Naive B cell (primary cell): ENCODE results near the gene TMEM190. TPM values are rescaled to one million over a fixed set of nuclear protein-coding genes. Genes with fewer than 3 reads are reported as not detected.

Experiments used
- ATAC-seq, 2 donors: fragments of 150-1000 bp; cut with Tn5 transposase; 2 replicates each; pipeline ENCODE4 v1.10.0; 2021; ENCODE audit warnings: low read depth in 2 of 2, mild to moderate bottlenecking in 2 of 2, moderate library complexity in 2 of 2
- DNase-seq: peaks from one replicate; pipeline ENCODE4 v3.0.0; 2022
- H3K27ac Mint-ChIP-seq, 6 donors: one replicate each; pipeline ENCODE4 v1.8.0; 2020 to 2022; ENCODE audit warnings: mild to moderate bottlenecking in 6 of 6, mixed read lengths in 6 of 6, moderate library complexity in 5 of 6, inconsistent platforms in 2 of 6
- H3K27me3 Mint-ChIP-seq, 3 donors: one replicate each; pipeline ENCODE4 v1.8.0; 2021 to 2022; ENCODE audit warnings: mixed read lengths in 3 of 3, mild to moderate bottlenecking in 1 of 3
- H3K36me3 Mint-ChIP-seq, 2 donors: one replicate each; pipeline ENCODE4 v1.8.0; 2020 to 2022; ENCODE audit warnings: mixed read lengths in 2 of 2, inconsistent platforms in 1 of 2, mild to moderate bottlenecking in 1 of 2
- H3K4me1 Mint-ChIP-seq, 3 donors: one replicate each; pipeline ENCODE4 v1.8.0; 2020 to 2022; ENCODE audit warnings: mixed read lengths in 3 of 3, inconsistent platforms in 1 of 3, mild to moderate bottlenecking in 1 of 3, moderate library complexity in 1 of 3
- H3K4me3 Mint-ChIP-seq, 8 donors: one replicate each; pipeline ENCODE4 v1.8.0; 2020 to 2022; ENCODE audit warnings: mild to moderate bottlenecking in 8 of 8, mixed read lengths in 8 of 8, moderate library complexity in 8 of 8, inconsistent platforms in 2 of 8
- H3K9me3 Mint-ChIP-seq, 7 donors: one replicate each; pipeline ENCODE4 v1.8.0; 2020 to 2022; ENCODE audit warnings: mixed read lengths in 7 of 7, mild to moderate bottlenecking in 5 of 7, inconsistent platforms in 2 of 7, moderate library complexity in 1 of 7
- polyA plus RNA-seq, 6 donors: library from polyadenylated mRNA; unstranded; fragments of 300-500 nt; fragmentation: Illumina TruSeq; gene quantifications; one replicate each; pipeline ENCODE4 v1.2.3, GENCODE V29; 2021; ENCODE audit warnings: low read depth in 6 of 6

TMEM190 gene
- polyA plus RNA-seq, 6 donors from 2014 or later: not detected

DNA sequence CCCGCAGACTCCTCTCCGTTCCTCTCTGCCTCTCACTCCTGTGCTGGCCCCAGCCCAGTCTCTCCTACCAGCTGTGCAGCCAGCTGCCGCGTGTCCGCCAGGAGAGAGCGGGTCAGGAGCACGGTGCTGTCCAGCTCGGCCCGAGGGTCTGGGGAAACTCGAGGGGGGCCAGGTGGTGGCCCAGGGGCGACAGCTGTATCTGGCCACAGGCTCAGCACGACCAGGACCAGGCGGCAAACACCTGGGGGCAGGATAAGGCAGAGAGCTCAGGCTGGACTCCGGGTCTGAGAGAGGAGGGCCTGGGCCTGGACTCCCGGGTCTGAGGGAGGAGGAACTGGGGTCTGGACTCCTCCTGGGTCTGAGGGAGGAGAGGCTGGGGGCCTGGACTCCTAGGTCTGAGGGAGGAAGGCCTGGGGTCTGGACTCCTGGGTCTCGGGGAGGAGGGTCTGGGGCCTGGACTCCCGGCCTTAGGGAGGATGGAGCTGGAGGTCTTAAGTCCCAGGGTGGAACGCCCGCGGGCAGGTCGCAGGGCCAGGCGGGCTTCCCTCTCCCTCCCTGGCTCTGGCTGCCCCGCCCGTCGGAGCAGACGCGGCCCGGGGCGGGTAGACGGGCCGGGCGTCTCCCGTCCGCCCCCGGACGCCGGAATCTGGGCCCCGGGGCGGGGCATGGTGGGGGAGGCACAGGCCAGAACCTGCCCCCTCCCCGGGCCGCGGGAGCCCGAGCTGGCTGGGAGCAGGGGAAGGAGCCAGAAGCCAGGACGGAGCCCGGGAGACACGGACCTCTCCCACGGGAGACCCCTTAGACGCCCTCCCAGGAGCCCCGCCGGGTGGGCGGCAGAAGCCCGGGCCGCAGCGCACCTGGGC lies 7.7 kb upstream of the TMEM190 start:
- Mint-ChIP-seq H3K27ac (peak overlapping the region in 1 of 6 donors; percentile 22), H3K36me3 (peaks cover 0 to 24% of the 10 kb centered on the region in 2 donors), H3K4me1 (peaks cover 9 to 19% (median 16%) of the 10 kb centered on the region in 3 donors), H3K27me3 (peaks cover 23 to 78% (median 49%) of the 10 kb centered on the region in 3 donors), H3K9me3 (peaks cover 0 to 6% (median 0%) of the 10 kb centered on the region in 7 donors), H3K4me3 (peak overlapping the region in 7 of 8 donors; percentile 35 to 81 (median 42))
- DNase-seq (peak; percentile 35), ATAC-seq (peak; percentile 61 to 64)

- ATAC-seq (peak; percentile 48 to 55), DNase-seq (no peak)
- Mint-ChIP-seq H3K4me1 (peaks cover 9 to 20% (median 17%) of the 10 kb centered on the region in 3 donors), H3K27me3 (peaks cover 23 to 79% (median 52%) of the 10 kb centered on the region in 3 donors), H3K36me3 (peaks cover 0 to 25% of the 10 kb centered on the region in 2 donors), H3K4me3 (peak overlapping the region in 7 of 8 donors; percentile 72 to 88 (median 80)), H3K27ac (peak overlapping the region in 2 of 6 donors; percentile 47 to 88), H3K9me3 (peaks cover 0 to 6% (median 0%) of the 10 kb centered on the region in 7 donors)
These were observed 6.8 kb upstream of the TMEM190 start for GRCh38 chr19:55369653-55370304.

GRCh38 chr19:55370305-55370988 lies 6.2 kb upstream of the TMEM190 start, which contains the start of gene IL11:
Gene IL11, minus strand, starts transcription at chr19:55370463. Its CDS starts 153 bp downstream, at chr19:55370310.
- peak within 1 kb of the TSS in 2 of 6 donors; percentile 47 to 88 for H3K27ac Mint-ChIP-seq

GRCh38 chr19:55372316-55373081 lies 4.1 kb upstream of the TMEM190 start:
- peaks cover 9 to 24% (median 23%) of the 10 kb centered on the region in 3 donors for H3K4me1 Mint-ChIP-seq
- DNase-seq: no peak
- ATAC-seq: no peak
- H3K9me3 Mint-ChIP-seq: peaks cover 0 to 6% (median 0%) of the 10 kb centered on the region in 7 donors
- peak overlapping the region in 1 of 8 donors; percentile 44 for H3K4me3 Mint-ChIP-seq
- H3K27me3 Mint-ChIP-seq: peaks cover 19 to 77% (median 51%) of the 10 kb centered on the region in 3 donors
- no peak overlapping the region for H3K27ac Mint-ChIP-seq
- peaks cover 0 to 25% of the 10 kb centered on the region in 2 donors for H3K36me3 Mint-ChIP-seq

More at GRCh38 chr19:55370305-55370988, 6.2 kb upstream of the TMEM190 start, which contains the start of gene IL11:
- DNase-seq (no peak), ATAC-seq (no peak)
- Mint-ChIP-seq H3K4me1 (peaks cover 9 to 20% (median 17%) of the 10 kb centered on the region in 3 donors), H3K36me3 (peaks cover 0 to 25% of the 10 kb centered on the region in 2 donors), H3K9me3 (peaks cover 0 to 6% (median 0%) of the 10 kb centered on the region in 7 donors), H3K4me3 (peak within 1 kb of the TSS; percentile 33 to 88 (median 80)), H3K27me3 (peaks cover 23 to 80% (median 52%) of the 10 kb centered on the region in 3 donors)

DNA sequence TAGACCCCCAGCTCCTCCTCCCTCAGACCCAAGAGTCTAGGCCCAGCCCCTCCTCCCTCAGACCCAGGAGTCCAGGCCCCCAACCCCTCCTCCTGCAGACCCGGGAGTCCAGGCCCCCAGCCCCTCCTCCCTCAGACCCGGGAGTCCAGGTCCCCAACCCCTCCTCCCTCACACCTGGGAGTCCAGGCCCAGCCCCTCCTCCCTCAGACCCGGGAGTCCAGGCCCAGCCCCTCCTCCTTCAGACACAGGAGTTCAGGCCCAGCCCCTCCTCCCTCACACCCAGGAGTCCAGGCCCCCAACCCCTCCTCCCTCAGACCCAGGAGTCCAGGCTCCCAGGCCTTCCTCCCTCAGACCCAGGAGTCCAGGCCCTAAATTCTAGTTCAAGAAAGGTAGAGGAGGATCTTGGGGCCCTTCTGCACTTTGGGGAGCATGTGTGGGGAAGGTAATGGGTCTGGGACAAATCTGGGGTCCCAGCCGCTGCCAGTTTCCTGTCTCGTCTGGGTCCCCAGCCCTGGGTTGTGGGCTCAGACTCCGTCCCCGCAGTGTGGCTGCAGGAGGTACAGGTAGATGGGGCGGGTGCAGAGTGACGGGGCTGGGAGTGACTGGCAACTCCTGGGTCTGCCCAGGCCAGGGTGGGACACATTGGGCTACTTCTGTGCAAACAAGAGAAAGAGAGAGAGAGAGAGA lies 3.2 kb upstream of the TMEM190 start:
- peaks cover 0 to 25% of the 10 kb centered on the region in 2 donors for H3K36me3 Mint-ChIP-seq
- DNase-seq: no peak
- peaks cover 9 to 24% (median 23%) of the 10 kb centered on the region in 3 donors for H3K4me1 Mint-ChIP-seq
- ATAC-seq: no peak
- H3K27ac Mint-ChIP-seq: no peak overlapping the region
- H3K27me3 Mint-ChIP-seq: peaks cover 19 to 67% (median 51%) of the 10 kb centered on the region in 3 donors
- H3K4me3 Mint-ChIP-seq: peak overlapping the region in 2 of 8 donors; percentile 22 to 42
- peaks cover 0 to 6% (median 0%) of the 10 kb centered on the region in 7 donors for H3K9me3 Mint-ChIP-seq

DNA sequence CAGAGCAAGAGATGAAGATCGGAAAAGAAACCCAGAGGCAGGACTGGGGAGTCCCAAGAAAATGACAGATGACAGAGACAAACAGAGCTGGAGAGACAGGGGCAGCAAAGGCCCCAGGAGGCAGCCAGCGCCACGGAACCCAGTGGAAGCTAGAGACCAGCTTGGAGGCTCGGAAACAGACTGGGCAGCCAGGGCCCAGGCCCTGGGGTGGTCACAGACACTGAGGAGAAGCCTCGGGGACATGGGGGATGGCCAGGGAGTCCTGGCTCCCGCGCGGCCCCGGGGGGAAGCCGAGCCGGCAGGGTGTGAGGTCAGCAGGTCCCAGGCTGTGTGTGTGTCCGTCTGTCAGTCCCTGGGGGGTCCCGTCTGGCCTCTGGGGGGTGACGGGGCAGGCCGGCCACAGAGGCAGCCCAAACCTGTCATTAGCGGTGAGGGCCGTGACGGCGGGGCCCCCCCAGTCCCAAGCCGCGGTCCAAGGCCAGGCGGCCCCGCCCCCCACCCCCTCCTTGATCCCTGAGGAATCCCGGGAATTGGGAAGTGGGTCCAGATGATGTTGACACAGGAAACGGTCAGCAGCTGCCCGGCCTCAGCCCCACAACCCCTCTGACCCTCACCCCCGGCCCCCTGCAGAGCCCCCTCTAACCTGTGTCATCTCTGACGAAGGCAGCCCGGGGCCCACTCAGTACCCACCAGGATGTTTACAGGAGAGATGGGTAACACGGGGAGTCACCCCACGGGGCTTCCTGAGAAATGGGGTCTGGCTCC lies 2.5 kb upstream of the TMEM190 start:
- Mint-ChIP-seq H3K9me3 (peaks cover 0 to 6% (median 0%) of the 10 kb centered on the region in 7 donors), H3K36me3 (peaks cover 0 to 25% of the 10 kb centered on the region in 2 donors), H3K4me1 (peaks cover 9 to 24% (median 23%) of the 10 kb centered on the region in 3 donors), H3K4me3 (peak overlapping the region in 1 of 8 donors; percentile 42), H3K27ac (no peak overlapping the region), H3K27me3 (peaks cover 19 to 62% (median 51%) of the 10 kb centered on the region in 3 donors)
- ATAC-seq: no peak
- DNase-seq: no peak

GRCh38 chr19:55377356-55378131 lies 918 bp downstream of the TMEM190 start:
- peaks cover 10 to 24% (median 17%) of the 10 kb centered on the region in 3 donors for H3K4me1 Mint-ChIP-seq
- DNase-seq (no peak), ATAC-seq (no peak)
- no peak overlapping the region for H3K4me3 Mint-ChIP-seq
- H3K27ac Mint-ChIP-seq: no peak overlapping the region
- peaks cover 0 to 7% of the 10 kb centered on the region in 2 donors for H3K36me3 Mint-ChIP-seq
- peaks cover 6 to 33% (median 21%) of the 10 kb centered on the region in 3 donors for H3K27me3 Mint-ChIP-seq
- H3K9me3 Mint-ChIP-seq: peaks cover 0 to 4% (median 0%) of the 10 kb centered on the region in 7 donors

GRCh38 chr19:55379174-55379573 lies 2.5 kb downstream of the TMEM190 start:
- H3K36me3 Mint-ChIP-seq: no peaks in the 10 kb centered on the region
- no peak for DNase-seq
- no peak overlapping the region for H3K27ac Mint-ChIP-seq
- no peak overlapping the region for H3K4me3 Mint-ChIP-seq
- no peak for ATAC-seq
- H3K27me3 Mint-ChIP-seq: peaks cover 0 to 19% (median 10%) of the 10 kb centered on the region in 3 donors
- H3K4me1 Mint-ChIP-seq: peaks cover 12 to 20% (median 19%) of the 10 kb centered on the region in 3 donors
- H3K9me3 Mint-ChIP-seq: peaks cover 0 to 4% (median 0%) of the 10 kb centered on the region in 7 donors

DNA sequence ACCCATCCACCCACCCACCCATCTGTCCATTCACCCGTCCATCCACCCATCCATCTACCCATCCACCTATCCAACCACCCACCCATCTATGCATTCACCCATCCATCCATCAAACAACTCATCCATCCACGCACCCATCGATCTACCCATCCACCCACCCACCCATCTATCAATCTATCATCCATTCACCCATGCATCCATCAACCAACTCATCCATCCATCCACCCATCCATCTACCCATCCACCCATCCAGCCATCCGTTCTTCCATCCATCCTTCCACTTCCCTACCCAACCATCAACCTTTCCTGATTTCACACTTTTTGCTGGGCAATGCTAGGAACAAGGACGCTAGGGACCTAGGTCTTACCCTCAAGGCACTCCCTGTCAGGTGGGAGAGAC lies 5.4 kb downstream of the TMEM190 start:
- DNase-seq: no peak
- no peak for ATAC-seq
- Mint-ChIP-seq H3K4me1 (peaks cover 28 to 43% (median 42%) of the 10 kb centered on the region in 3 donors), H3K36me3 (peaks cover 0 to 4% of the 10 kb centered on the region in 2 donors), H3K4me3 (peak overlapping the region in 6 of 8 donors; percentile 48 to 100 (median 76)), H3K27ac (no peak overlapping the region), H3K27me3 (no peaks in the 10 kb centered on the region), H3K9me3 (peaks cover 0 to 5% (median 0%) of the 10 kb centered on the region in 7 donors)

DNA sequence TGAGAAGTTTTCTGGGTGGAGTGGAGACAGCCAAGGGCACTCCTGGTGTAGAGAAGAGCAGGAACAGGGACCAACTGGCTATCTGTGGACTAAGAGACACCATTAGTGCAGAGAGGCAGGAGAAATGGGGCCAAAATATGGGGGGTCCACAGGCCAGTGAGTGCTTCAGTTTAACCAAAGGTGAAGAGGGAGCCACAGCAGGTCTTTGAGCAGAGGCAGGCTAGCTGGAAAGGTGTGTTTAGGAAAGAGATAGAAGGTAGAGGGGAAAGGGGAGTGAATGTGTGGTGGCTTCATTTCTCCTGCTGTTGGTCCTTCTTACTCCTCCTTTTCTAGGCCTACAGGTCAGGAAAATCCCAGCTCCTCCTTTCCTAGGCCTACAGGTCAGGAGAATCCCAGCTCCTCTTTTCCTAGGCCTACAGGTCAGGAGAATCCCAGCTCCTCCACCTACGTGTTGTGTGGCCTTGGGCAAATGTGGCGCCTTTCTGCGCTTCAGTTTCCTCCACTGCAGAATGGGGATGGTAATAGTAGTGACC lies 6.0 kb downstream of the TMEM190 start:
- Mint-ChIP-seq H3K9me3 (peaks cover 0 to 5% (median 0%) of the 10 kb centered on the region in 7 donors), H3K36me3 (peaks cover 0 to 4% of the 10 kb centered on the region in 2 donors), H3K4me1 (peaks cover 28 to 48% (median 46%) of the 10 kb centered on the region in 3 donors), H3K27me3 (no peaks in the 10 kb centered on the region), H3K27ac (peak overlapping the region in 1 of 6 donors; percentile 87), H3K4me3 (peak overlapping the region; percentile 85 to 100 (median 88))
- ATAC-seq: no peak
- DNase-seq: no peak
